ENCODE results near the gene ZFX. TPM values are rescaled to one million over a fixed set of nuclear protein-coding genes. Genes with fewer than 3 reads are reported as not detected.
A peak's percentile ranks its signal among the peaks of the same experiment; 100 is the strongest.

Gene ZFX
- total RNA-seq (10 to 100 TPM; 55.4 to 72.3 (median 60.6) TPM), polyA plus RNA-seq (10 to 100 TPM in 1 of 3 donors, 1 to 10 TPM in 2; 3.8 to 14.9 (median 9.6) TPM)
- long read RNA-seq, donor 1, partial matches to known transcripts: 2 of 18 reads
- long read RNA-seq, donor 1, other reads (novel, unspliced or antisense): 16 of 18 reads
- long read RNA-seq, donor 2, full-length matches to known transcripts: 3 of 30 reads
- long read RNA-seq, donor 2, partial matches to known transcripts: 11 of 30 reads
- long read RNA-seq, donor 2, other reads (novel, unspliced or antisense): 16 of 30 reads

- DNase-seq (peak; percentile 81 to 88), ATAC-seq (peak; percentile 46 to 64 (median 58))
- Histone ChIP-seq H3K27me3 (ENCODE audit: insufficient read depth in 3 of 3, low read length in 2 of 3) (no peaks in the 10 kb centered on the region), H3K4me3 (peak within 1 kb of the TSS; percentile 87), H3K9me3 (no peaks in the 10 kb centered on the region), H3K36me3 (ENCODE audit: insufficient read depth in 1 of 2, low read depth in 1 of 2) (peaks cover 0 to 15% of the 10 kb centered on the region in 2 donors), H3K4me1 (peaks cover 56% of the 10 kb centered on the region), H3K27ac (peak within 1 kb of the TSS; percentile 98)
- WGBS, 3 donors: 0 to 1% methylated on average over 68 to 93 of the region's 104 CpGs; no CpG with 5 or more reads in 1 of the 3 donors
- TF ChIP-seq, protein P1, sequence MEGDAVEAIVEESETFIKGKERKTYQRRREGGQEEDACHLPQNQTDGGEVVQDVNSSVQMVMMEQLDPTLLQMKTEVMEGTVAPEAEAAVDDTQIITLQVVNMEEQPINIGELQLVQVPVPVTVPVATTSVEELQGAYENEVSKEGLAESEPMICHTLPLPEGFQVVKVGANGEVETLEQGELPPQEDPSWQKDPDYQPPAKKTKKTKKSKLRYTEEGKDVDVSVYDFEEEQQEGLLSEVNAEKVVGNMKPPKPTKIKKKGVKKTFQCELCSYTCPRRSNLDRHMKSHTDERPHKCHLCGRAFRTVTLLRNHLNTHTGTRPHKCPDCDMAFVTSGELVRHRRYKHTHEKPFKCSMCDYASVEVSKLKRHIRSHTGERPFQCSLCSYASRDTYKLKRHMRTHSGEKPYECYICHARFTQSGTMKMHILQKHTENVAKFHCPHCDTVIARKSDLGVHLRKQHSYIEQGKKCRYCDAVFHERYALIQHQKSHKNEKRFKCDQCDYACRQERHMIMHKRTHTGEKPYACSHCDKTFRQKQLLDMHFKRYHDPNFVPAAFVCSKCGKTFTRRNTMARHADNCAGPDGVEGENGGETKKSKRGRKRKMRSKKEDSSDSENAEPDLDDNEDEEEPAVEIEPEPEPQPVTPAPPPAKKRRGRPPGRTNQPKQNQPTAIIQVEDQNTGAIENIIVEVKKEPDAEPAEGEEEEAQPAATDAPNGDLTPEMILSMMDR (IDR thresholded peaks at IDR 0.05): no peak
- intact Hi-C loops (cut with DNase I): loop anchor here (1.0 to 10.0 kb wide), 4 partner anchors 67 to 245 kb away; partner anchors contain the start of genes EIF2S3 (in 2 of the 2), APOO (in 1 of the 2) and CXorf58 (in 1 of the 2)
Observed at GRCh38 chrX:24149351-24150050, at the start of gene ZFX. Gene ZFX (plus strand): TSS chrX:24149729. CDS start chrX:24172743, 23,014 bp downstream.

- ATAC-seq (no peak), DNase-seq (no peak)
- no peak overlapping the region for H3K4me3 ChIP-seq
- intact Hi-C loops (cut with DNase I): no loop called here
- H3K9me3 ChIP-seq: no peaks in the 10 kb centered on the region
- no peaks in the 10 kb centered on the region for H3K4me1 ChIP-seq
- 51 to 68% (median 55%) methylated on average over 2 of the region's 2 CpGs for WGBS, 3 donors
- peaks cover 0 to 6% of the 10 kb centered on the region in 2 donors for H3K36me3 ChIP-seq (ENCODE audit: insufficient read depth in 1 of 2, low read depth in 1 of 2)
- H3K27ac ChIP-seq: no peak overlapping the region
- no peaks in the 10 kb centered on the region for H3K27me3 ChIP-seq (ENCODE audit: insufficient read depth in 3 of 3, low read length in 2 of 3)
- TF ChIP-seq, protein P1 (IDR thresholded peaks at IDR 0.05): no peak
Observed at GRCh38 chrX:24100713-24101112, 48.8 kb upstream of the ZFX start.

GRCh38 chrX:24110069-24110468 lies 39.5 kb upstream of the ZFX start:
- DNase-seq: no peak

DNA sequence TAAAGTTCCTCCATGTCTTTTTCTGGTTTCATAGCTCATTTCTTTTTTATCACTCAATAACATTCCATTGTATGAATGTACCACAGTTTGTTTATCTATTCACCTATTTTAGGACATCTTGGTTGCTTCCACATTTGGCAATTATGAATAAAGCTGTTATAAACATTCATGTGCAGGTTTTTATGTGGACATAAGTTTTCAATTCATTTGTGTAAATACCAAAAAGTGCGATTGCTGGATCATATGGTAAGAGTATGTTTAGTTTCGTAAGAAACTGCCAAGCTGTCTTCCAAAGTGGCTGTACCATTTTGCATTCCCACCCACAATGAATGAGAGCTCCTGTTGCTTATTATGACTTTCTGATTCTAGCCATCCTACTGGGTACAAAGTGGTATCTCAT lies 36.3 kb upstream of the ZFX start:
- DNase-seq: no peak
- no peaks in the 10 kb centered on the region for H3K27me3 ChIP-seq (ENCODE audit: insufficient read depth in 3 of 3, low read length in 2 of 3)
- TF ChIP-seq, protein P1 (IDR thresholded peaks at IDR 0.05): no peak
- no peak for ATAC-seq
- intact Hi-C loops (cut with DNase I): no loop called here
- no peaks in the 10 kb centered on the region for H3K9me3 ChIP-seq
- no peak overlapping the region for H3K27ac ChIP-seq
- 93 to 98% (median 97%) methylated on average over 2 of the region's 2 CpGs for WGBS, 3 donors
- H3K4me1 ChIP-seq: peaks cover 12% of the 10 kb centered on the region
- H3K4me3 ChIP-seq: no peak overlapping the region
- no peaks in the 10 kb centered on the region for H3K36me3 ChIP-seq (ENCODE audit: insufficient read depth in 1 of 2, low read depth in 1 of 2)

More at GRCh38 chrX:24110069-24110468, 39.5 kb upstream of the ZFX start:
- WGBS, 3 donors: 35 to 58% (median 51%) methylated on average over 2 of the region's 2 CpGs
- no peaks in the 10 kb centered on the region for H3K27me3 ChIP-seq (ENCODE audit: insufficient read depth in 3 of 3, low read length in 2 of 3)
- H3K9me3 ChIP-seq: no peaks in the 10 kb centered on the region
- TF ChIP-seq, protein P1 (IDR thresholded peaks at IDR 0.05): no peak
- H3K27ac ChIP-seq: no peak overlapping the region
- ATAC-seq: no peak
- H3K4me3 ChIP-seq: no peak overlapping the region
- H3K4me1 ChIP-seq: no peaks in the 10 kb centered on the region
- intact Hi-C loops (cut with DNase I): no loop called here
- H3K36me3 ChIP-seq (ENCODE audit: insufficient read depth in 1 of 2, low read depth in 1 of 2): no peaks in the 10 kb centered on the region

Data from psoas muscle (tissue), 8 donors.